ENCODE measurements around the gene NEMP2.
"Not testable (repeated sequence)": the region's sequence is repeated elsewhere in the genome, so short reads cannot be mapped to it uniquely, and the experiment has no call there.

DNA sequence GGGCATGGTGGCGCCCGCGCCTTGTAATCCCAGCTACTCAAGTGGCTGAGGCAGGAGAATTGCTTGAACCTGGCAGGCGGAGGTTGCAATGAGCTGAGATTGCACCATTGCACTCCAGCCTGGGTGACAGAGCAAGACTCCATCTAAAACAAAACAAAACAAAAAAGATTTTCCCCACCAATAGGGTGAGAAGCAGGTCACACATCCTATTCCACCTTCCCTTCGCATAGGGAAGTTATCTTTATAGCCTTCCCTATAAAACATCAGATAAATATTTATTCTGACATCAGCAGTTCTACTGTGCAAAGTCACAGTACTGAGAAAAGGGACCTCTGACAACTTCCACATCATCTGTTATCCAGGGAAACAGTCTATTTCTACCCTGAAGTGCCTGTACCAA, 24.6 kb downstream of the NEMP2 start:
- TF ChIP-seq, protein P1, sequence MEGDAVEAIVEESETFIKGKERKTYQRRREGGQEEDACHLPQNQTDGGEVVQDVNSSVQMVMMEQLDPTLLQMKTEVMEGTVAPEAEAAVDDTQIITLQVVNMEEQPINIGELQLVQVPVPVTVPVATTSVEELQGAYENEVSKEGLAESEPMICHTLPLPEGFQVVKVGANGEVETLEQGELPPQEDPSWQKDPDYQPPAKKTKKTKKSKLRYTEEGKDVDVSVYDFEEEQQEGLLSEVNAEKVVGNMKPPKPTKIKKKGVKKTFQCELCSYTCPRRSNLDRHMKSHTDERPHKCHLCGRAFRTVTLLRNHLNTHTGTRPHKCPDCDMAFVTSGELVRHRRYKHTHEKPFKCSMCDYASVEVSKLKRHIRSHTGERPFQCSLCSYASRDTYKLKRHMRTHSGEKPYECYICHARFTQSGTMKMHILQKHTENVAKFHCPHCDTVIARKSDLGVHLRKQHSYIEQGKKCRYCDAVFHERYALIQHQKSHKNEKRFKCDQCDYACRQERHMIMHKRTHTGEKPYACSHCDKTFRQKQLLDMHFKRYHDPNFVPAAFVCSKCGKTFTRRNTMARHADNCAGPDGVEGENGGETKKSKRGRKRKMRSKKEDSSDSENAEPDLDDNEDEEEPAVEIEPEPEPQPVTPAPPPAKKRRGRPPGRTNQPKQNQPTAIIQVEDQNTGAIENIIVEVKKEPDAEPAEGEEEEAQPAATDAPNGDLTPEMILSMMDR (conservative IDR thresholded peaks at IDR 0.05) = not testable (repeated sequence)
- not testable (repeated sequence) for TF ChIP-seq EZH2 (IDR thresholded peaks at IDR 0.05; ENCODE audit: low read depth)
